Effector memory CD4-positive, alpha-beta T cell (primary cell): ENCODE measurements around the gene TTLL13.
"Not testable (repeated sequence)": the region's sequence is repeated elsewhere in the genome, so short reads cannot be mapped to it uniquely, and the experiment has no call there.

Experiments
- DNase-seq, 3 donors: peaks; one replicate each; pipeline ENCODE4 v3.0.0-alpha.2; 2020
- H3K27ac ChIP-seq: 2 replicates; pipeline ENCODE4 v1.7.0; 2013; ENCODE audit warnings: mild to moderate bottlenecking, low read length, moderate library complexity; ENCODE audit not compliant: insufficient read depth, poor library complexity, severe bottlenecking
- H3K27me3 ChIP-seq: replicated peaks from 2 replicates; pipeline ENCODE4 v1.7.0; 2013; ENCODE audit warnings: mild to moderate bottlenecking, low read length; ENCODE audit not compliant: insufficient read depth, control insufficient read depth, poor library complexity, severe bottlenecking
- H3K36me3 ChIP-seq: 2 replicates; pipeline ENCODE4 v1.7.0; 2013; ENCODE audit warnings: mild to moderate bottlenecking, low read length, moderate library complexity; ENCODE audit not compliant: control insufficient read depth, insufficient read depth
- H3K4me1 ChIP-seq: 2 replicates; pipeline ENCODE4 v1.7.0; 2013; ENCODE audit warnings: low read length, mild to moderate bottlenecking; ENCODE audit not compliant: control insufficient read depth, insufficient read depth, poor library complexity, severe bottlenecking
- H3K4me3 ChIP-seq: 2 replicates; pipeline ENCODE4 v1.7.0; 2013; ENCODE audit warnings: low read length, low read depth, mild to moderate bottlenecking; ENCODE audit not compliant: insufficient read depth, poor library complexity, severe bottlenecking
- H3K9me3 ChIP-seq: 2 replicates; pipeline ENCODE4 v1.7.0; 2013; ENCODE audit warnings: mild to moderate bottlenecking, low read length, moderate library complexity; ENCODE audit not compliant: control insufficient read depth

The TTLL13 gene

DNA sequence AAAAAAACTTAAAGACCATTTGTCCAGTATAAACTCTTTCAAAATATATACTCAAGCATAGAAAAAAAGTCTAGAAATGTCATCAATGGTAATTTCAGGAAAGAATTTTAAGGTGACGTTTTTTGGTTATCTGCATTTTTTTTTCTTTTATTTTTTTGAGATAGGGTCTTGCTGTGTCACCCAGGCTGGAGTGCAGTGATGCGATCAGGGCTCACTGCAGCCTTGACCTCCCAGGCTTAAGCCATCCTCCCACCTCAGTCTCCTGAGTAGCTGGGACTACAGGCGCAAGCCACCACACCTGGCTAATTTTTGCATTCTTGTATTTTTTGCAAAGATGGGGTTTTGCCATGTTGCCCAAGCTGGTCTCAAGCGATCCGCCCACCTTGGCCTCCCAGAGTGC is 31.4 kb downstream of the TTLL13 start:
- not testable (repeated sequence) for H3K27me3 ChIP-seq, H3K4me3 ChIP-seq, DNase-seq, H3K36me3 ChIP-seq, H3K27ac ChIP-seq, H3K9me3 ChIP-seq, H3K4me1 ChIP-seq

DNA sequence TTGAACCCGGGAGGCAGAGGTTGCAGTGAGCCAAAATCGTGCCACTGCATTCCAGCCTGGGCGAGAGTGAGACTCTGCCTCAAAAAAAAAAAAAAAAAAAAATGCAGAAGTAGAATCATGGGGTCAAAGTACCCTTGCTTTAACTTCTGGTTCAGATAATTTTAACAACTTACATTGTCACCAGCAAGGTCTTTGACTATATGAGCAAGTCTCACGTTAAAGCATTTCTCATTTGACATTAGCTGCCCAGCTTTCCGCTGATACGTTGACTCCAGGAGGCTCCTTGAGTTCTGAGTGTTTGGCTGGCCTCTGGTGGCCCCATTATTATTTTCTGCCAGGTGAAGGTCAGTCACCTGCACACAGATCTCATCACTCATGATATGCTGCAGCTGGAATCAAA is 32.3 kb downstream of the TTLL13 start:
- not testable (repeated sequence) for H3K9me3 ChIP-seq, H3K4me1 ChIP-seq, DNase-seq, H3K27me3 ChIP-seq, H3K36me3 ChIP-seq, H3K27ac ChIP-seq, H3K4me3 ChIP-seq

DNA sequence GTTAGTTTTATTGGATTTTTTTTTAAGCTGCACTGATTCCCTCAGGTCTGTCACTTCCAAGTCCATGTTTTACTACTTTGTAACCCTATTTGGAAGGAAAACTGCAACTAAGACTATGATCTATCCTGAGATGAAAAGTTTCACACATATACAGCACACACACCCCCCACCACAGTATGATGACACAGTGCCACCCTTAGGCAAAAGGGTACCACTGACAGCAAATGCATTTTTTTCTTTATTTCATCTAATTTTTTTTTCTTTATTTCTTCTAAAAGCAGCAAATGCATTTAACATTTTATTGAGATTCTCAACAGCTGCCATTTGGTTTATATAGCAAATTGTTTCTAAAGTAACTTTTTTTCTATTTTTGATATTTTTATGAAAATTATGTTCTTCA is 37.3 kb downstream of the TTLL13 start:
- Histone ChIP-seq H3K27ac (no peak overlapping the region), H3K27me3 (no peaks in the 10 kb centered on the region), H3K4me1 (no peaks in the 10 kb centered on the region), H3K36me3 (no peaks in the 10 kb centered on the region), H3K4me3 (no peak overlapping the region), H3K9me3 (no peaks in the 10 kb centered on the region)
- DNase-seq, result no peak

DNA sequence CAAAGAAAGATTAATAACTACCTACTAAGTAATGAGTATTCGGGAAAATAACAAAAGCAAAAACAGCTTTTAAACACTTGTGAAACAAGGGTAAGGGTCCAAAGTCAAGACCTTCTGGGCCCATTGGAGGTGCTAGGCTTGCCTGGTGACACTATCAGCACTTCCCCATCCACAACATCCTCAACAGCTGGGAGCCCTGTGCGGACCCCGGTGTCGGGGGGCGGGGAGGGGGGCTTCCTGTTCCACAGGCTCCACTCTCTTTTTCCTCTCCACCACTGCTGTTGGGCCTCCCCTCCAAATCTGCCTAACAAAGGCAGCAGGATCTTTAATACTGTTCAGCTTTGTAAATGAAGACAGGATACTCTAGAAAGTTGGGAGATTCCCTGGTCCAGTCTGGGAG is 37.7 kb downstream of the TTLL13 start:
- Histone ChIP-seq H3K27me3 (no peaks in the 10 kb centered on the region), H3K4me3 (no peak overlapping the region), H3K4me1 (no peaks in the 10 kb centered on the region), H3K36me3 (no peaks in the 10 kb centered on the region), H3K27ac (no peak overlapping the region), H3K9me3 (no peaks in the 10 kb centered on the region)
- no peak for DNase-seq

DNA sequence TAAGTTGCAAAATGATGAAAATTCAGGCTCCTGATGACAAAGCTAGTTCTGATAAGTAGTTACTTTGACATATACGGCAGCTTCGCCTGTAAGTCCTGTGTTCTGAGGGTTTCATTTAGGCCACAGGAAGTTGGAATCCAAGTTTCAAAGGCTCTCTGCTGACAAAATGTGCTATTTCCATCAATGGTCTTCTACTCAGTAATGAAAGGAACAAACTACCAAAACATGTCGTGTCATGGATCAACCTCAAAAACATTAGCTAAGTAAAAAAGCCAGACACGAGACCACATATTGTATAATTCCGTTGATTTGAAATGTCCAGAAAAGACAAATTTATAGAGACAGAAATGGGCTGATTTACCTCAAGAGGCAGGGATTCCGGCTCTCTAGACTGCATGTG is 38.6 kb downstream of the TTLL13 start:
- no peaks in the 10 kb centered on the region for H3K27me3 ChIP-seq
- no peaks in the 10 kb centered on the region for H3K36me3 ChIP-seq
- no peak overlapping the region for H3K4me3 ChIP-seq
- H3K4me1 ChIP-seq, result no peaks in the 10 kb centered on the region
- H3K9me3 ChIP-seq, result no peaks in the 10 kb centered on the region
- DNase-seq, result no peak
- no peak overlapping the region for H3K27ac ChIP-seq

DNA sequence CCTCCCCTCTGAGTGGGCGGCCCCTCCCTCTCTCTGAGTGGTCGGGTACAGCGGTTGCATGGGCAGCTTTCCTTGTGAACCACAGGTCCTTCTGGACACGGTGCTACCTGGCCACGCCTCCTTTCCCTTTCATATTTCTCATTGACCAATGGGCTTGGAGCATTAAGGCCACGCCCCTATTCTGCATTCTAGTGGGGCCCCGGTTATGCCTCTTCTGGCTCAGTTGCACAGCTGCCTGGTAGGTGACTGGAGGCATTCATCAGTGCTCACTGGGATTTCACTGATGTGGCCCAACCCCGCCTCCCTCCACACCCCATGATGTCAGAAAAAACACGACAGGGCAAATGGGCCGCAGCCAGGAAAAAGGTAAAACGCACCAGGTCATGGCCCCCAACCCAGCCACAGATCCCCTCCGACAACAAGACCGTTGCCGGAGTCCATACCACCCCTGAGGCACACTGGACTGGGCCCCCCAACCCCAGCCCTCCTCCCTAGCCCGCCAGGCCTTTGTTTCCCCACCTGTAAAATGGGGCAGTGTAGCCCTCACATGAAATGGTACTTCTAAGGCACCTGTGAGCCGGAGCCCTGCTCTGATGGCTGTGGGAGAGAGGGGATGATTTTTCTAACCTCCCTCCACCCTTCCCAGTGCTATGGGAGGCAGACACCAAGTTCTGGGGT is 42.5 kb downstream of the TTLL13 start:
- DNase-seq, result no peak
- Histone ChIP-seq H3K27ac (no peak overlapping the region), H3K27me3 (no peaks in the 10 kb centered on the region), H3K9me3 (no peaks in the 10 kb centered on the region), H3K36me3 (no peaks in the 10 kb centered on the region), H3K4me1 (no peaks in the 10 kb centered on the region), H3K4me3 (no peak overlapping the region)

DNA sequence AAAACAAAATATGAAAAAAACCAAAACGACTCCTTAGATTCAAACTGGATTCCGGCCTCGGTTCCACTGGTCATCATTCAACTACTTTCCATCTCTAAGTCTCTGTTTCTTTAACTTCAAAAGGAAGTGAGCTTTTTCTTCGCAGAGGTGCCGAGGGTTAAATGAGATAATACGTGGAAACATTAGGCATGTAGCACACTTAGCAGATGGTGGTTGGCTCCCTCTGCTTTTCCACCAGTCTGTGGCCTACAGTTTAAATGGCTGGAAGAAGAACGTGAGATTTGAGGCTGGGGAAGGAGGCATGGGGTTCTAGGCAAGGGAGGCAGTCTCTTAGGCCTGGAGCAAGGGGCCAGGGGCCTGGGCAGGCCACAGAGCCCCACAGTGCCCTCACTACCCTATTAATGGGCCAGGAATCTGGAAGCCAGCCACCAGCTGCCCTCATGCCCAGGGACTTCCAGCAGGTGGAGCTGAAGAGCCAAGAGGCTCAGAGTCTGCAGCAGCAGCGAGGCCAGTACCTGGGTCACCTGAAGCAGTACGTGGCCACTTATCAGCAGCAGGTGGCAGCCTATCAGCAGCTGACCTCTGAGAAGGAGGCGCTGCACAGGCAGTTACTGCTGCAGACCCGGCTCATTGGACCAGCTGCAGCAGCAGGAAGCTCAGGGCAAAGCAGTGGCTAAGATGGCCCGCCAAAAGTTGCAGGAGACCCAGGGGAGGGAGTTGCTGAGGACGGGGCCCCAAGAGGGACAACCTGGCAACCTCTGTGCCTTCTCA is 43.9 kb downstream of the TTLL13 start:
- DNase-seq, result peak; percentile 32 to 53 (median 44)
- H3K4me3 ChIP-seq, H3K9me3 ChIP-seq, H3K27ac ChIP-seq, H3K27me3 ChIP-seq, H3K36me3 ChIP-seq, H3K4me1 ChIP-seq: not testable (repeated sequence)

DNA sequence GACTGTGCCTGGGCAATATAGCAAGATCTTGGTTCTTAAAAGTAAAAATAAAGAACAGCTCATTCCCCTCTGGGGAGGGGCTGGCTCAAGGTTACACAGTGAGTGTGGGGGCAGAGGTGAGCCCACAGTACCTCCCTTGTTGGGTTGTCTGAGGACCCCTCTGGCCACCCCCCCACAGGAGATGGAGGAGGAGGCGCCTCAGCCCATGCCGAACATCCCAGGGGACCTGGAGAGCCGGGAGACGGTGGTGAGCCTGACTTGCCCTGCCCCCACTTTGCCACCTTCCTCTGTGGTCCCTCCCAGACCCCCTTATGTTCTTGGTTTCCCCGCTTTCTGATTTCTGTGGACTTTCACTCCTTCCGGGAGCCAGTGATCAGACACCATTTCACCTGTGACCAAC is 44.8 kb downstream of the TTLL13 start:
- no peak overlapping the region for H3K4me3 ChIP-seq
- no peak for DNase-seq
- no peaks in the 10 kb centered on the region for H3K4me1 ChIP-seq
- H3K9me3 ChIP-seq, result no peaks in the 10 kb centered on the region
- H3K27me3 ChIP-seq, result no peaks in the 10 kb centered on the region
- no peak overlapping the region for H3K27ac ChIP-seq
- H3K36me3 ChIP-seq, result no peaks in the 10 kb centered on the region

DNA sequence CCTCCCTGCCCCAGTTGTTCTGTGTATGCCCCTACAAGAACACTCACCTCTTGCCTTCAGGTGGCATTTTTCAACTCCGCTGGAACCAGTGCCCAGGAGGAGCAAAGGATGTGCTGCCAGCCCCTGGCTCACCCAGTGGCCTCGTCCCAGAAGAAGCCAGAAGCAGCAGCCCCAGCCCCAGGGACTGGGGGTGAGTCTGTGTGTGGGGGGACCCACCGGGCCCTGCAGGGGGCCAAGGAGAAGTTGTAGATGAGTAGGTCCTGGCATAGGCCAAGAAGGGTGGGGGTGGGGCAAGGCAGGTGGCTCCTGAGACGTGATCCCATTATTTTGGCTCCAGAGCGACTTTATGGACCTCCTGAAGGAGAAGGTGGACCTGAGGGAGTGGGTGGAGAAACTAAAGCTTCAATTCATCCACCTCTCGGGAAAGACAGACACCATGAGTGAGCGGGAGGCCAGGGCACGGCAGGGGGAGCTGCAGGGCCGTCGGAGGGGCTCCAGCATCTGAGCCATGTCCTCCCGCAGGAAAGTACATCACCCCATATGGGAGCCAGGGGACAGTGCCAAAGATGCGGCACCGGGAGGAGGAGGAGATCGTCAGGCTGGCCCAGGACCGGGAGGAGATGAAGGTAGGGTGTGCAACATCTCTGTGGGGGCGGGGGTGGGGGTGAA is 45.4 kb downstream of the TTLL13 start:
- no peak for DNase-seq
- Histone ChIP-seq H3K27ac (no peak overlapping the region), H3K4me3 (no peak overlapping the region), H3K27me3 (no peaks in the 10 kb centered on the region), H3K9me3 (no peaks in the 10 kb centered on the region), H3K4me1 (no peaks in the 10 kb centered on the region), H3K36me3 (no peaks in the 10 kb centered on the region)

DNA sequence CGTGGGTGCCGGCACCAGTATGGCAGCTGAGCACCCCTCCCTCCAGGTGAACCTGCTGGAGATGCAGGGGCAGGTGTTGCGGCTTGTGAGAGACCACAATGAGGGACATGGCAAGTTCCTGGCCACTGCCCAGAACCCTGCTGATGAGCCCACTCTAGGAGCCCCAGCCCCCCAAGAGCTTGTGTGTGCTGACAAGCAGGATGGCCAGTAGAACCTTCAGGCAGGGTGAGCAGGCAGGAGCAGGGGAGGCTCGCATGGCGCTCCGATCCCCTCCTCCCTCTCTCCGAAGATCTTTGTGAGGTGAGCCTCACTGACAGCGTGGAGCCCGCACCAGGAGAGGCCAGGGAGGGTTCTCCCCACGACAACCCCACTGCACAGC is 45.9 kb downstream of the TTLL13 start:
- Histone ChIP-seq H3K4me3 (no peak overlapping the region), H3K27me3 (no peaks in the 10 kb centered on the region), H3K9me3 (no peaks in the 10 kb centered on the region), H3K27ac (no peak overlapping the region), H3K36me3 (no peaks in the 10 kb centered on the region), H3K4me1 (no peaks in the 10 kb centered on the region)
- DNase-seq, result no peak
